Measurements from ENCODE around the gene MTMR10.

DNA sequence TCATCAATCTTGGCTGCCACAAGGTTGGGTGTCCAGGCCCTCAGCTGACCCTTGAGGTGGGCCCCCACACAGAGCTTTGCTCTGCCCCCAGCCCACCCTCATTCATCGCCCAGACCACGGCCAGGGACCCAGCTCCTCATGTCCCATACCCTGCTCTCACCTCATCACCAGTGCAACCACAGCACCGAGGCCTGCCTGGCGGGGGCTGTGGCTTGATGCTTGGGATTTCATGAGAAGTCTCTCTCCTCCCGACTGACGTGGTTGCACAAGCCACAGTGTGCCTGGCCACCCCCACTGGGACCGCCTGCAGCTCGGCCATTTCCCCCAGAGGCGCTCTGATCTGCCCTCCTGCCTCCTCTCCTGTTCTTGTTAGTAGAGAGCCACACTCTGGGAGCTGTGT lies 45.4 kb upstream of the MTMR10 start:
- TF ChIP-seq POLR2A (IDR thresholded peaks at IDR 0.05) = no peak
- TF ChIP-seq, protein P1, sequence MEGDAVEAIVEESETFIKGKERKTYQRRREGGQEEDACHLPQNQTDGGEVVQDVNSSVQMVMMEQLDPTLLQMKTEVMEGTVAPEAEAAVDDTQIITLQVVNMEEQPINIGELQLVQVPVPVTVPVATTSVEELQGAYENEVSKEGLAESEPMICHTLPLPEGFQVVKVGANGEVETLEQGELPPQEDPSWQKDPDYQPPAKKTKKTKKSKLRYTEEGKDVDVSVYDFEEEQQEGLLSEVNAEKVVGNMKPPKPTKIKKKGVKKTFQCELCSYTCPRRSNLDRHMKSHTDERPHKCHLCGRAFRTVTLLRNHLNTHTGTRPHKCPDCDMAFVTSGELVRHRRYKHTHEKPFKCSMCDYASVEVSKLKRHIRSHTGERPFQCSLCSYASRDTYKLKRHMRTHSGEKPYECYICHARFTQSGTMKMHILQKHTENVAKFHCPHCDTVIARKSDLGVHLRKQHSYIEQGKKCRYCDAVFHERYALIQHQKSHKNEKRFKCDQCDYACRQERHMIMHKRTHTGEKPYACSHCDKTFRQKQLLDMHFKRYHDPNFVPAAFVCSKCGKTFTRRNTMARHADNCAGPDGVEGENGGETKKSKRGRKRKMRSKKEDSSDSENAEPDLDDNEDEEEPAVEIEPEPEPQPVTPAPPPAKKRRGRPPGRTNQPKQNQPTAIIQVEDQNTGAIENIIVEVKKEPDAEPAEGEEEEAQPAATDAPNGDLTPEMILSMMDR (IDR thresholded peaks at IDR 0.05) = no peak

Measured in heart left ventricle (tissue), 13 donors.